Urinary bladder (tissue), 4 donors: ENCODE data around the gene RCAN3. TPM values are rescaled to one million over a fixed set of nuclear protein-coding genes. Genes with fewer than 3 reads are reported as not detected.

Experiments used
- DNase-seq: peaks from one replicate; pipeline ENCODE4 v3.0.0-alpha.2; 2015; ENCODE audit errors: extremely low spot score
- H3K27ac ChIP-seq: one replicate; pipeline ENCODE4 v1.5.1; 2013; ENCODE audit warnings: low read depth, mild to moderate bottlenecking, moderate library complexity
- H3K36me3 ChIP-seq: one replicate; pipeline ENCODE4 v1.6.1; 2013; ENCODE audit warnings: mild to moderate bottlenecking, moderate library complexity; ENCODE audit not compliant: insufficient read depth
- H3K4me1 ChIP-seq: one replicate; pipeline ENCODE4 v1.6.1; 2013; ENCODE audit warnings: mild to moderate bottlenecking, moderate library complexity; ENCODE audit not compliant: insufficient read depth
- H3K4me3 ChIP-seq: one replicate; pipeline ENCODE4 v1.5.1; 2013; ENCODE audit warnings: low read depth, low read length
- WGBS: extraction: QIAGEN DNeasy Blood & Tissue Kit; methylation state at CpG from one replicate; pipeline ENCODE4 v1.1.7; 2013; 5-methylcytosine and 5-hydroxymethylcytosine counted together
- polyA plus RNA-seq: library from polyadenylated mRNA; stranded (reverse); fragments of 200-250 nt; gene quantifications from one replicate; pipeline ENCODE4 v1.2.3, GENCODE V29; 2013
- total RNA-seq: library from RNA; depleted of rRNA; stranded (reverse); fragments of >200 nt; gene quantifications from one replicate; pipeline ENCODE4 v1.2.3, GENCODE V29; 2014
- donor health status: healthy with polysubstance abuse.
- donor health status: healthy.

Gene RCAN3
- total and polyA plus RNA-seq, 2 donors, result 2.6 to 8.6 TPM

DNA sequence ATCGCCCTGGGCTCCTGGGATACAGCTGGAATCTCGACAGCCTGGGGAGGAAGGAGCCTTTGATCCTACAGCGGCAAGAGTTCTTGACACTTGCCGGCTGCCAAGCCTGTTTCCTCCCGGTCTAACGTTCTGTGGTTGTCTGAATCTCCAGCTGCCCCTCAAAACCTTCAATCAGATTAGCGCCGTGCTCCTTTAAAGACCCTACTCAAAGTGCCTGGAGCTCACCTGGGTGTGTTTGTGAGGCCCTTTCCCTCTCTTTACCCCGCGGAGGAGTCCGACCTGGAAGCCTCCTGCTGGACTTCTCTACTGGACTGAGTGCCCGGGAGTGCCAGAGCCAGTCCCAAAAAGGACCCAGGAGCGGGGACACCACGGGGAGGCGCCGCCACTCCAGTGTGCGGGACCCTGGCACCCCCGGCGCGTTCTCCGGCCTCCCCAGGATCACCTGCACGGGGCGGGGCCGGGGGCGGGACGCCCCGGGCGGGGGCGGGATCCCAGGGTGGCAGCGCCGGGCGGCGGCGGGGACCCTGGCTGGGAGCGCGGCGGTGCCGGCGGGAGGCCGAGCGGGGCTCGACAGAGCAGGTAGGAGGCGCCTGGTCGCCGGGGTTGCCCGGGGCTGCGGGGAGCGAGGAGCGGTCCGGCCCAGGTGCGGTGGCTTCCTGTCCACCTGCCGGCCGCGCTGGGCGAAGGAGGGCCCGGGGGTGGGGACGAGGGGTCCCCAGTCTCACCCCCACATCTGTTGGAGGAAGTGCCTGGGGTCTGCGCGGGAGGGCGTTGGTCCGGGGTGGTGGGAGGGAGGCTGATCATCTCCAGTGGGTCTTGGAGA, 53.2 kb downstream of the RCAN3 start, which contains the start of gene NCMAP:
Gene NCMAP (plus strand): TSS at position 497 of the 823 bp plus-strand sequence. CDS start 39,344 bp downstream, outside the sequence.
- H3K4me1 ChIP-seq, result no peaks in the 10 kb centered on the region
- H3K36me3 ChIP-seq, result no peaks in the 10 kb centered on the region
- WGBS, result 5% methylated on average over 61 of the region's 61 CpGs
- no peak within 1 kb of the TSS for H3K27ac ChIP-seq
- peak within 1 kb of the TSS; percentile 40 for H3K4me3 ChIP-seq
- DNase-seq, result no peak

DNA sequence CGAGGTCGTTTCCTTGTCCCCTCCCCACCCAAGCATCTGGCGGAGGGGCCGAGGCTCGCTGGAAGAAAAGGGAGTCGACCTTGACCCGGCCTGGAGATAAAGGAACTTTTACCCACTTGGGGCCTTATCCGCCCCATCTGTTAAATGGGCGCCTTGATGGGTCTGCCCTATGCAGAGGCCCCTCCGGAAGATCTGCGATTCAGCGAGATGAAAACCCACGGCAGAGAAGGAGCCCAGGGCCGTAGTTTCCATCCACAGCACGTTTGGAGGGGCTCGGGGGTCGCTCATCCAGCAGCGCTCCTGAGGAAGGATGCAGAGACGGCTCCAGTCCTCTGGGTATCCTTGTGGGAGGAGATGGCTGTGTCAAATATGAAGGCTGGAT, 53.8 kb downstream of the RCAN3 start:
- 60% methylated on average over 19 of the region's 19 CpGs for WGBS
- H3K4me1 ChIP-seq, result no peaks in the 10 kb centered on the region
- no peak overlapping the region for H3K27ac ChIP-seq
- H3K4me3 ChIP-seq, result peak overlapping the region; percentile 40
- DNase-seq, result no peak
- H3K36me3 ChIP-seq, result no peaks in the 10 kb centered on the region

DNA sequence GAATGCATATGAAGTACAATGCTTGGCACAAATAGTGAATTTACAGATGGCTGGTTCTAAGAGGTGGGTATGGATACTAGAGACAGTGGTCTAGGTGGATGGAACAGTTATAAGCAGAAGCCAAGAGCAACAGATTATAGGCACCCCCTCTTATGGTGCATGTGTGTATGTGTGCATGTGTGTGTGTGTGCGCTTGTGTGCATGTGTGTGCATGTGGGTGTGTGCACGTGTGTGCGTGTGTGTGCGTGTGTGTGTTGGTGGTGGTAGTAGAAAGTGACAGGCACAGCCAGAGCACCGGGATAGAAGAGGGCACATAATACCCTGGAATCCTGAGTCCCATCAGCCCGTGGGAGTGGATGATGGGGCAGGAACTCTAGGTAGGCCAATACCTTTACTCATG, 54.6 kb downstream of the RCAN3 start:
- no peak overlapping the region for H3K27ac ChIP-seq
- no peaks in the 10 kb centered on the region for H3K36me3 ChIP-seq
- no peak overlapping the region for H3K4me3 ChIP-seq
- DNase-seq, result no peak
- no peaks in the 10 kb centered on the region for H3K4me1 ChIP-seq
- WGBS, result 96% methylated on average over 6 of the region's 6 CpGs

- Histone ChIP-seq H3K4me3 (no peak overlapping the region), H3K4me1 (no peaks in the 10 kb centered on the region), H3K36me3 (no peaks in the 10 kb centered on the region), H3K27ac (no peak overlapping the region)
- DNase-seq, result no peak
- 91% methylated on average over 9 of the region's 9 CpGs for WGBS
These were observed 55.1 kb downstream of the RCAN3 start for GRCh38 chr1:24557711-24558131.

GRCh38 chr1:24558455-24558854, 55.8 kb downstream of the RCAN3 start:
- H3K36me3 ChIP-seq, result no peaks in the 10 kb centered on the region
- DNase-seq, result no peak
- WGBS, result 86% methylated on average over 7 of the region's 7 CpGs
- H3K4me1 ChIP-seq, result no peaks in the 10 kb centered on the region
- no peak overlapping the region for H3K27ac ChIP-seq
- no peak overlapping the region for H3K4me3 ChIP-seq

GRCh38 chr1:24558902-24559791, 56.5 kb downstream of the RCAN3 start:
- H3K36me3 ChIP-seq, result no peaks in the 10 kb centered on the region
- H3K27ac ChIP-seq, result no peak overlapping the region
- WGBS, result 51% methylated on average over 12 of the region's 12 CpGs
- no peak for DNase-seq
- no peak overlapping the region for H3K4me3 ChIP-seq
- H3K4me1 ChIP-seq, result no peaks in the 10 kb centered on the region

DNA sequence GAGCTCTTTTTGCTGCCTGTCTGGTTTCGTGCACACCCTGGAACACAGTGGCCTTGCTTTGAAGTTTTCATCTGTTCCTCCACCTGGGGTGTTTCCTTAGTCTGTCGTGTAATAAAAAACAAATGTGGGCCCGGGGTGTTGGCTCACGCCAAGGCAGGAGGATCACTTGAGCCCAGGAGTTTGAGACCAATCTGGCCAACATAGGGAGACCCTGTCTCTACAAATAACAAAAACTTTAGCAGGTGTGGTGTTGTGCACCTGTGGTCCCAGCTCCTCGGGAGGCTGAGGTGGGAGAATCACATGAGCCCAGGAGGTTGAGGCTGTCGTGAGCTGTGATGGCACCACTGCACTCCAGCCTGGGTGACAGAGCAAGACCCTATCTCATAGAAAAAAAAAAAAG, 57.7 kb downstream of the RCAN3 start:
- Histone ChIP-seq H3K4me3 (no peak overlapping the region), H3K4me1 (no peaks in the 10 kb centered on the region), H3K27ac (no peak overlapping the region), H3K36me3 (no peaks in the 10 kb centered on the region)
- no peak for DNase-seq
- WGBS, result 92% methylated on average over 6 of the region's 6 CpGs

DNA sequence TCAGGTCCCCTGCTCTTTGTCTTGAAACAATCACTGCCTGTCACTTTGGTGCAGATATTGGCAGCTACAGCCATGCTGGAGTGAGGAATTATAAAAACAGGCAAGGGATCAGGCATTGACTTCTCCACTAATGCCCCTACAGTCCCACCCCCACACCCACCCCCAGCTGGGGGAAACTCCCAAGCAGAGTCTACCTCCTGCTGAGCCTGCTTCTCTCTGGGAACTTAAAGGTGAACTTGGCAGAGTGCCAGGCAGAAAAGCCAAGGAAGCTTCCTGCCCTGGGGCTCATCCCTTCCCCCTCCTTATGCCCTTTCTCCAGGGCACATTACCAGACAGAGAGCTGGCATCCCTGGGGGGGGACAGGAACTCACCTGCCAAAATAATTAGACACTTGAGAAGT, 60.0 kb downstream of the RCAN3 start:
- no peaks in the 10 kb centered on the region for H3K36me3 ChIP-seq
- H3K4me3 ChIP-seq, result no peak overlapping the region
- DNase-seq, result no peak
- H3K27ac ChIP-seq, result no peak overlapping the region
- H3K4me1 ChIP-seq, result no peaks in the 10 kb centered on the region

DNA sequence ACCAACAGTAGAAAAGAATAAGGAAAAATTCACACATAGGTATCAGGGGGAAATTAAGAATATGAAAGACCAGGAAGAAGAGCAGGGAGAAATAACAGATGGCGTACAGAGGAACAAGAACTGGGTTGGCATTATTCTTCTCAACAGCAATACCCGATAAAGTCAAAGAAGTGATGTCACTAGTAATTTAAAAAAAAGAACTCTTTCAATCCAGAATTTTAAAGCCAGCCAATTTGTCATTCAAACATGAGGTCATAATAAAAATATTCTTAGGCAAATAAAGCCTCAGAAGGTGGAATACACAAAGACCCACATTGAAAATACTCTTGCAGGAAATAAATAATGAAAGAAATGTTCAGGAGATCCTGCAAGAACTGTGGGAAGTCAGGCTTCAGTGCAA, 62.1 kb downstream of the RCAN3 start:
- WGBS, result 85% methylated on average over 2 of the region's 2 CpGs
- Histone ChIP-seq H3K27ac (no peak overlapping the region), H3K4me3 (no peak overlapping the region), H3K4me1 (no peaks in the 10 kb centered on the region), H3K36me3 (no peaks in the 10 kb centered on the region)
- DNase-seq, result no peak

DNA sequence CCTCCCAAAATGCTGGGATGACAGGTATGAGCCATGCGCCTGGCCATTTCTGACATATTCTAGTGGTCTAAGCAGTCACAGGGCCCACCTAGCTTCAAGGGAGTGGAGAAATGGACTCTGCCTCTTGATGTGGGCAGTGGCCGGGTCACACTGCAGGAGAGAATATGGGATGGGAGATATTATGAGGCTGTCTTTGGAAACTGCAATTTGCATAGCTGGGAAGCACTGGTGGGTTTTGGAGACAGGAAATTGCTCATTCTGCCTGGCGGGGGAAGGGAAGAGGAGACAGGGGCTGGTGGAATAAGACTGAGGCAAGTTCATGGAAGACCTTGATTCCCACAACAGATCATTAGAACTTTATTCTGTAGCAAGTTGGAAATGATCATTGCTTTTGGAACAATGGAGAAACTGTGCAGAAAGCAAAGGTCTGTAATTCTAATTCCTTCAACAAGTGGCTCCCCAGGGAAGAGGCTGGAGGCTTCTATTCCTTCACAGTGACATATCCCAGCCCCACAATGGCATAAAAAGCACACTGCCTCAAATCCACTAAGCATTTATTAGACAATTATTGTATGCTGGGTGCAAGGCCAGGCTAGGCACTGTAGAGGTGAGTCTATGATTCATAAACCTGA, 63.7 kb downstream of the RCAN3 start:
- DNase-seq, result no peak
- H3K36me3 ChIP-seq, result no peaks in the 10 kb centered on the region
- 87% methylated on average over 3 of the region's 3 CpGs for WGBS
- H3K4me1 ChIP-seq, result no peaks in the 10 kb centered on the region
- no peak overlapping the region for H3K4me3 ChIP-seq
- H3K27ac ChIP-seq, result no peak overlapping the region

DNA sequence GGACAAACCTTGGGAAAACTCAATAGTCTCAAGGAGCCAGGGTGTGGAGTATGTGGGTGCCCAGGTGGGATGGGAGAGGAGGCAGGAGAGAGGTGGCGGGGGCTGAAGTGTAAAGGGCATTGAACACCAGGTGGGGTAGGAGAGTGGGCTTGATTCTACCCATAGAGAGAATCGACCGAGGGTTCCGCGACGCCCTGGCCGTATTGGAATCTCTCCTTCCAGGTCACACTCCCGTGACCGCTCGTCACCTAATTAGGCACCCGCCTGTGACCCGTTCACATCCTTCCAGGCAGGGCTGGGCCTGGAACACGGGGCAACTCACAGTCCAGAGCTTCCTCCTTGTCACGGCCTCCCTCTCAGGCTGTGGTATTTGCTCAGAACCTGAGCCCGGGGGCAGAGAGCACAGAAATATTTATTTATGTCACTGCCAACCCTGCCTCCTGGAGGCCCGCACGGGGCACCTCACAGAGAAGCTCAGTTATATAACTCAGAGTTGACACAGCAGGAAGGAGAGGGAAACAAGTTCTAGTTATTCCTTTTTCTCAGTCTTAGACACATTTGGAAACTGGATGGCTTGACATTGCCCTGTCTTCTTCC, 65.3 kb downstream of the RCAN3 start:
- Histone ChIP-seq H3K4me1 (no peaks in the 10 kb centered on the region), H3K4me3 (no peak overlapping the region), H3K36me3 (no peaks in the 10 kb centered on the region), H3K27ac (no peak overlapping the region)
- peak; percentile 62 for DNase-seq
- 47% methylated on average over 17 of the region's 17 CpGs for WGBS

DNA sequence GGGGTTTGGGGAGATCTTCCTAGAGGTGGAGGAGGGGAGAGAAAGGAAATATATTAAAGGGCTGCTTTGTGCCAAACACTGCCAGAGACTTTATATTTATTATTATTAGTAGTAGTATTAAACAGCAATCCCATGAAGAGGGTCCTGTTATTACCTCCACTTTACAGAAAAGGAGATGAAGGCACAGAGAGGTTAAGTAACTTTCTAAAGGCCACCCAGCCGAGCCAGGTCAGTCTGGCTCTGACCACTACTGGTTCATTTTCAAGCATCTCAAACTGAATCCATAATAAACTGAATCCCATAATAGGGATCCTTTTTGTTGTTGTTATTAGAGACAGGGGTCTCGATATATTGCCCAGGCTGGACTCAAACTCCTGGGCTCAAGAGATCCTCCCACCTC, 65.8 kb downstream of the RCAN3 start:
- H3K36me3 ChIP-seq, result no peaks in the 10 kb centered on the region
- 86% methylated on average over 2 of the region's 2 CpGs for WGBS
- H3K27ac ChIP-seq, result no peak overlapping the region
- no peaks in the 10 kb centered on the region for H3K4me1 ChIP-seq
- H3K4me3 ChIP-seq, result no peak overlapping the region
- no peak for DNase-seq
